Ovary (tissue), 9 donors: Measurements from ENCODE around the gene EGR2. TPM values are rescaled to one million over a fixed set of nuclear protein-coding genes. Genes with fewer than 3 reads are reported as not detected.

Source experiments
- DNase-seq, 5 donors: peaks; one replicate each; pipeline ENCODE4 v3.0.0-alpha.2; 2019 to 2020
- H3K27ac ChIP-seq, 2 donors: fragments of 200-600 bp; one replicate each; pipeline versions ENCODE4 v1.5.1 to v1.8.0; 2019 to 2022
- H3K27me3 ChIP-seq: fragments of 200-600 bp; one replicate; pipeline ENCODE4 v1.8.0; 2022
- H3K36me3 ChIP-seq: fragments of 200-600 bp; sonication (generic); one replicate; pipeline ENCODE4 v1.5.1; 2019
- H3K4me1 ChIP-seq: one replicate; pipeline ENCODE4 v1.8.1; 2013; ENCODE audit warnings: mild to moderate bottlenecking, moderate library complexity; ENCODE audit not compliant: insufficient read depth
- H3K4me3 ChIP-seq: fragments of 200-600 bp; sonication (generic); one replicate; pipeline ENCODE4 v1.5.1; 2017
- H3K9me3 ChIP-seq, 2 donors: fragments of 200-600 bp in 1 of 2; sonication (generic) in 1 of 2; one replicate each; pipeline versions ENCODE4 v1.5.1 to v1.8.1; 2013 to 2019; ENCODE audit warnings: mild to moderate bottlenecking in 1 of 2, moderate library complexity in 1 of 2
- EP300 ChIP-seq: sonication (generic); formaldehyde crosslinking; IDR thresholded peaks from one replicate; pipeline ENCODE4 v1.6.1; 2017; ENCODE audit warnings: antibody characterized with exemption
- POLR2A ChIP-seq: fragments of 450-650 bp; IDR thresholded peaks from one replicate; pipeline ENCODE4 v1.6.1; 2017; ENCODE audit warnings: antibody characterized with exemption, mild to moderate bottlenecking, moderate library complexity
- WGBS, 3 donors: extraction: QIAGEN DNeasy Blood & Tissue Kit in 1 of 3; methylation state at CpG; one replicate each; pipeline versions ENCODE4 v1.1.5 to v1.1.7; 2013 to 2017; 5-methylcytosine and 5-hydroxymethylcytosine counted together
- intact Hi-C, 4 donors: fragments of 100-400 bp; cut with DNase I; formaldehyde crosslinking; loops; one replicate each; pipeline versions ENCODE4 v1.11.0 to v1.15.1; 2022 to 2023
- polyA plus RNA-seq, 2 donors: library from polyadenylated mRNA; stranded (reverse); fragments of 200-250 nt in 1 of 2; fragments of 350-450 nt in 1 of 2; fragmentation: Illumina TruSeq in 1 of 2; extraction: RNeasy Lipid Tissue Mini Kit (QIAGEN cat#74804) in 1 of 2; gene quantifications; one replicate each; pipeline ENCODE4 v1.2.3, GENCODE V29; 2013 to 2014
- total RNA-seq, 7 donors: library from RNA; depleted of rRNA in 2 of 7; stranded (reverse); fragments of >200 nt in 2 of 7; fragmentation: NEBNext Ultra II Directional in 3 of 7; extraction: Animal tissue kit (Norgen Biotek cat#: 25700) in 3 of 7; gene quantifications; one replicate each; pipeline versions ENCODE4 v1.1.0 to v1.2.4, GENCODE V29; 2016 to 2023
- TF ChIP-seq, protein P1 (sequence below), 3 donors: fragments of 450-650 bp in 2 of 3; fragments of 200-600 bp in 1 of 3; IDR thresholded peaks; one replicate each; pipeline versions ENCODE4 v1.5.1 to v1.8.0; 2016 to 2022; ENCODE audit warnings: antibody characterized with exemption in 3 of 3, mild to moderate bottlenecking in 1 of 3
- donor health status: DM: no; HTN: no; CAD: no; lungs with moderate emphysema.
- donor health status: DM: no; HTN: no; CAD: no.
- donor health status: Bipolar disorder and iron deficiency.
- donor health status: DM: yes; HTN: yes; CAD: no.
- donor health status: DM: no; HTN: no; CAD: no.
- donor health status: DM: yes; HTN: yes; CAD: no.

The EGR2 gene
- total and polyA plus RNA-seq, 9 donors = 0.48 to 13.0 (median 4.6) TPM

DNA sequence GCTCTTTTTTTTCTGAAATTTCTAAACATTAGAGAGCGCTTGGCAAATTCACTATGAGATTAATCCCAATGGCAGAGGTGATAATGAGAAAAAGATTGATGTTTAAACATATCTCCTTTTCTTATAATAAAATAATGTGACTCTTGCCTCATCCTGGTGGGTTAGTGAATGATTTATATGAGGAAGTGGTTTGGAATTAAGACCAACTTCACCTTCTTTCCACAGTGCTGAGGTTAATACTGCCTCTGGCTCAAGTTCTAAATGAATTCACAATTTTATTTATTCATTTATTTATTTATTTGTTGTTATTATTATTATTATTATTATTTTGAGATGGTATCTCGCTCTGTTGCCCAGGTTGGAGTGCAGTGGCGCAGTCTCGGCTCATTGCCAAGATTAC lies 52.2 kb downstream of the EGR2 start:
- Histone ChIP-seq H3K4me1 (peaks cover 2% of the 10 kb centered on the region), H3K27me3 (no peaks in the 10 kb centered on the region), H3K27ac (no peak overlapping the region), H3K9me3 (no peaks in the 10 kb centered on the region), H3K36me3 (no peaks in the 10 kb centered on the region), H3K4me3 (no peak overlapping the region)
- DNase-seq = no peak
- intact Hi-C loops = no loop called here
- WGBS, 3 donors = 95 to 97% (median 97%) methylated on average over 4 of the region's 4 CpGs
- TF ChIP-seq, protein P1, sequence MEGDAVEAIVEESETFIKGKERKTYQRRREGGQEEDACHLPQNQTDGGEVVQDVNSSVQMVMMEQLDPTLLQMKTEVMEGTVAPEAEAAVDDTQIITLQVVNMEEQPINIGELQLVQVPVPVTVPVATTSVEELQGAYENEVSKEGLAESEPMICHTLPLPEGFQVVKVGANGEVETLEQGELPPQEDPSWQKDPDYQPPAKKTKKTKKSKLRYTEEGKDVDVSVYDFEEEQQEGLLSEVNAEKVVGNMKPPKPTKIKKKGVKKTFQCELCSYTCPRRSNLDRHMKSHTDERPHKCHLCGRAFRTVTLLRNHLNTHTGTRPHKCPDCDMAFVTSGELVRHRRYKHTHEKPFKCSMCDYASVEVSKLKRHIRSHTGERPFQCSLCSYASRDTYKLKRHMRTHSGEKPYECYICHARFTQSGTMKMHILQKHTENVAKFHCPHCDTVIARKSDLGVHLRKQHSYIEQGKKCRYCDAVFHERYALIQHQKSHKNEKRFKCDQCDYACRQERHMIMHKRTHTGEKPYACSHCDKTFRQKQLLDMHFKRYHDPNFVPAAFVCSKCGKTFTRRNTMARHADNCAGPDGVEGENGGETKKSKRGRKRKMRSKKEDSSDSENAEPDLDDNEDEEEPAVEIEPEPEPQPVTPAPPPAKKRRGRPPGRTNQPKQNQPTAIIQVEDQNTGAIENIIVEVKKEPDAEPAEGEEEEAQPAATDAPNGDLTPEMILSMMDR (IDR thresholded peaks at IDR 0.05) = no peak
- no peak for TF ChIP-seq POLR2A
- TF ChIP-seq EP300 = no peak

DNA sequence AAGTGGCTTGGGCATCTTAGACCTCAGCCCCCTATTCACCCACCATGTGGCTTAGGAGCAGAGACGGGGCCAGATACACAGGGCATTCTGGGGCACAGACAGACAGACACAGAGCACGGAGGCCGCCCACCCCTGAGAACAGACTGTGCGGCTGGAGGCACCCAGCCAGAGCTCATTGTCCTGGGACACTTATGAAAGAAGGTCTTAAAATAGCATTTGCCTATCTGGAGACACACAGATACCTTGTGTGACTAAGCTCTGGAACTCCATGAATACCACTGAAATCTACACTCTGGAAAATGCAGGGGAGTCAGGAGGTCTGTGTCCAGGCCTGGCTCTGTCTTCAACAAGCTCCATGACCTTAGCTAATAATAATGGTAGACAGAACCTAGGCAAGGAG lies 53.0 kb downstream of the EGR2 start:
- H3K27me3 ChIP-seq = no peaks in the 10 kb centered on the region
- TF ChIP-seq POLR2A (no peak), EP300 (no peak)
- TF ChIP-seq, protein P1 (IDR thresholded peaks at IDR 0.05) = no peak
- 78 to 93% (median 90%) methylated on average over 4 of the region's 4 CpGs for WGBS, 3 donors
- H3K36me3 ChIP-seq = no peaks in the 10 kb centered on the region
- no peak overlapping the region for H3K4me3 ChIP-seq
- no peak overlapping the region for H3K27ac ChIP-seq
- intact Hi-C loops = no loop called here
- H3K9me3 ChIP-seq = no peaks in the 10 kb centered on the region
- peaks cover 2% of the 10 kb centered on the region for H3K4me1 ChIP-seq
- DNase-seq = no peak

Other genes with a start within 250 kb of the EGR2 start
- gene ADO, start 11.6 kb downstream of the EGR2 start, total RNA-seq = 10 to 100 TPM; 15.5 to 31.1 (median 24.4) TPM
- 10 to 100 TPM in 1 of 2 donors, 1 to 10 TPM in 1; 9.7 to 22.2 TPM for gene ADO, start 11.6 kb downstream of the EGR2 start, polyA plus RNA-seq